SK-MEL-5 (cell line): ENCODE results near the gene PTPRE. TPM values are rescaled to one million over a fixed set of nuclear protein-coding genes. Genes with fewer than 3 reads are reported as not detected.

Source experiments
- DNase-seq: peaks from one replicate; pipeline ENCODE4 v3.0.0-alpha.2; 2016; ENCODE audit warnings: low read depth, low spot score
- in situ Hi-C: cut with HindIII; loops from 2 replicates; pipeline ENCODE4 v1.10.0; 2016; ENCODE audit warnings: low sequenced_read_pairs, high pct_unique_total_duplicates, low pct_unique_long_range_greater_than_20kb
- total RNA-seq: library from RNA; depleted of rRNA; stranded (reverse); fragments of >200 nt; shearing (Covaris generic); gene quantifications from 2 replicates; pipeline ENCODE4 v1.2.3, GENCODE V29; 2014

The PTPRE gene
- total RNA-seq, 1 experiment from 2014 or later: 0.03 TPM

GRCh38 chr10:128095753-128096469, 189.0 kb downstream of the PTPRE start:
- in situ Hi-C loops: no loop called here
- DNase-seq: no peak

- no peak for DNase-seq
- in situ Hi-C loops: no loop called here
Measured at GRCh38 chr10:128096486-128097199, 189.7 kb downstream of the PTPRE start.

DNA sequence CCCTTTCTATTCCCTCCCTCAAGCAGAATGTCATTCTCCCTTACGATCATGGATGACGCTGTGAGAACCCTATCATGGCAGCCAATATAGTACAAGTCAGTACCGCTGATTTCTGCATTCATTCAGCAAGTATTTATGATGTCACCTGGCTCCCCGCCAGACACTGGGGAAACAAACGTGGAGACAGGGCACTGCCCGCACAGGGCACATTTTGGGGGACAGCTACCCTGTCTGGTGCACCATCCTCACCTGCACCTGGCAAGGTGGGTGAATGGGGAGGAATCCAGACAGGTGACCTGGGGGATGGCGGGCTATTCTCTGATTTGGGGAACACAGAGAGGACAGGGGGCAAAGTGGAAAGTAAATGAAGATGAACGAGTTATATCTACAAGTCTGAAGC, 190.9 kb downstream of the PTPRE start:
- in situ Hi-C loops: no loop called here

GRCh38 chr10:128098631-128099030, 191.7 kb downstream of the PTPRE start:
- in situ Hi-C loops: no loop called here
- no peak for DNase-seq

More for the DNA sequence above, 190.9 kb downstream of the PTPRE start:
- DNase-seq: no peak

GRCh38 chr10:128099901-128100300, 193.0 kb downstream of the PTPRE start:
- in situ Hi-C loops: no loop called here
- DNase-seq: no peak

DNA sequence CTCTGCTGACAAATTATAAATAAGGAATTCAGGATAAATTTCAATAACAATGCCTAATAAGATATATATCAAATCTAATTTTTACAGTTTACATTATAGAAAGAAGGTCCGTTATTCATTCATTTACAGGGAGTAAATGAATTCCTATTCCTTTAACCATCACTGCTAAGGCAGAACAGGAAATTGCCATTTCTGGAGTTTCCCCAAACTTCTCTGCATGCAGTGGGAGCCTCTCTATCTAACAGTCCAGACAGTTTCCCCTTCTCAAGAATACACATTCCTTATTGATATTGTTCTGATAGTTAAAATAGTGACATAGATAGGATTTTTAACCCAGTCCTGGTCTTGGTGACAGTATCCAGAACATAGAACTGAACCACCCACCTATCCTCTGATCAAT, 195.0 kb downstream of the PTPRE start:
- no peak for DNase-seq
- in situ Hi-C loops: no loop called here

GRCh38 chr10:128102480-128103228, 195.8 kb downstream of the PTPRE start:
- in situ Hi-C loops: no loop called here
- DNase-seq: no peak

DNA sequence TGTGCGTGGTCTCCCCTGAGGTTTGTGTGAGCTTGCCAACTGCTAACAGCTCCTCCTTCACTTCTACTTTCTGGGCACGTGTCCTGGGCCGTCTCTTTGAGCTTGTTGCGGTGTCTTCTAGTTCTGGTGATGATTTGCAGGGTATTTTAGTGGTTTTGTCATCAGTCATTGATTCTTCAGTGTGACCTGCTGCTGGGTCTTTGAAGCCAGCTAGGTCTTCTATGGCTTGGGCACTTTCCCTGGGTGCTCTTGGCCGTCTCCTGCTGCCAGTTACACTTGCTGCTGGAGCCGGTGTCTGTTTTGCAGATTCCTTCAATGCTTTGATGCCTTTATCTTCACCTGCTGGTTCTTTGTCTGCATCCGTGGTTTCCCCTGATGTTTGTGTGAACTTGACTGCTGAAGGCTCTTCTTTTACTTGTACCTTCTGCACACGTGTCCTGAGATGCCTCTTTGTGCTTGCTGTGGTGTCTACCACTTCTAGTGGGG, 196.4 kb downstream of the PTPRE start:
- in situ Hi-C loops: no loop called here

DNA sequence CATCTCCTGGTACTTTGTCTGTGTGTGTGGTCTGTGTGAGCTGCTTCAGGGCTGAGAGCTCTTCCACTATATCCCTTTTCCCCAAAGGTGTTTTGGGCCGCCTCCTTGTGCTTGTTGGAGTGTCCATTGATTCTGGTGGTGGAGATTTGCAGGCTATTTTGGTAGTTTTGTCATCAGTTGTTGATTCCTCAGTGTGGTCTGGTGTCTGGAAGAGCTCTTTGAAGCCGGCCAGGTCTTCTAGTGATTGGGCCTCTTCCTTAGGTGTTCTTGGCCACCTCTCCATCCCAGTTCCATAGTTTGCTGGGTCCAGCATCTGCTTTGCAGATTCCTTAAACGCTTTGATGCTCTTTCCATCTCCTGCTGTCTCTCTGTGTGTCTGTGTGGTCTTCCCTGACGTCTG, 198.5 kb downstream of the PTPRE start:
- in situ Hi-C loops: no loop called here
- no peak for DNase-seq

More for the DNA sequence above, 196.4 kb downstream of the PTPRE start:
- DNase-seq: no peak

DNA sequence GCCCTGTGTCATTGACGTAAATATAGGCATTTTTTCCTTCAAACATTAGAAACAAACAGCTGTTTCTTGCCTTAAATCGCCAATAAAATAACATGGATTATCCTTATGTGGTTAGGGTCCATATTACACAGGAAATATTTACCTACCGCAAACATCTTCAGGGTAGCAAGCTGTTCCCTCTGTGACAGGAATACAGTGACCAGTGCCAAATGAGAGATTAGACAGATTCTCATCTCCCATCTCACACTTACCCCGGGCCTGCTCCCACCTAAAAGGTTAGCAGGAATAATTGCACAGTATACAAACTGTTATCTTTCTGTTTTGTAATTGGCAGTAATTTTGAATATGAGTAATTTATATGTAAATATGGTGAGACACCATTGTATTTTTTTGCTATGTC, 202.8 kb downstream of the PTPRE start:
- no peak for DNase-seq

GRCh38 chr10:128110339-128110738, 203.4 kb downstream of the PTPRE start:
- in situ Hi-C loops: no loop called here
- no peak for DNase-seq

More for the DNA sequence above, 202.8 kb downstream of the PTPRE start:
- in situ Hi-C loops: no loop called here

DNA sequence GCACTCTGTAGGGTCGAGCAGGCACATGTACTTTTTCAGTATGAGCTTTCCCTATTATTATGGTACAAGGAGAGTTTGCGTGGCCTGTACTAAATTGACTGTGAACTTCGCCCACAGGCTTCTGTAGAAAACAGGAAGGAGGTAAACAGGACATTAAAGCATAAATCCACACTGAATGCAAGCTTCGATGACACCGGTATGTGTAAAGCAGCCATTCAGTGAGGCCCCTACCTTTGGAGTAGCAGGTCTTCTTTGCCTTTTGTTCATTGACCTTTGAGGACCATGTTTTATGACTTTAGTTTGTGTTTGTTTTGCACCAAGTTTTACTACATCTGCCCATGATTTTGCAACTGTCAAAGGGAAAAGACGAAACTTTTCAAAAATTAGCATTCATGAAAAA, 204.8 kb downstream of the PTPRE start:
- DNase-seq: no peak
- in situ Hi-C loops: no loop called here

- in situ Hi-C loops: no loop called here
Measured at GRCh38 chr10:128113026-128113425, 206.1 kb downstream of the PTPRE start.

GRCh38 chr10:128114901-128115300, 208.0 kb downstream of the PTPRE start:
- in situ Hi-C loops: no loop called here
- DNase-seq: no peak

More at GRCh38 chr10:128113026-128113425, 206.1 kb downstream of the PTPRE start:
- DNase-seq: no peak

DNA sequence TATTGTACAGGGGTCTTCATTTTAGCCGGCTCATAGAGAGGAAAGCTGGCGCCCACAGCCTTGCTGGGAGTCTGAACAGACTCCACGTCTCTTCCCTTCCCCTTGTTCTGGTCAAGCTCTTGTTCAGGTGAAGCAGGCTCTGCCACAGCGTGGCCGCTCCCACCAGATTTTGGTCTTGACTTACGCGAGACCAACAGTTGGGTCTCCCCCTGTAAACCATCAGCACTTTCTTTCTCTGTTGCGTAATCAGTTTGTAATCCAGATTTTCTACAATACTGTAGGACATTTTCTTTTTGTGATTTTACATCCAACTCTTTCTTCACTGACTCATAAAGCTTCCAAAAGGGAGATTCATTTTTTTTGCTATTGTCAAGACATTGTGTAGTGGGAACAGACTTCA, 208.5 kb downstream of the PTPRE start:
- in situ Hi-C loops: no loop called here
- no peak for DNase-seq

DNA sequence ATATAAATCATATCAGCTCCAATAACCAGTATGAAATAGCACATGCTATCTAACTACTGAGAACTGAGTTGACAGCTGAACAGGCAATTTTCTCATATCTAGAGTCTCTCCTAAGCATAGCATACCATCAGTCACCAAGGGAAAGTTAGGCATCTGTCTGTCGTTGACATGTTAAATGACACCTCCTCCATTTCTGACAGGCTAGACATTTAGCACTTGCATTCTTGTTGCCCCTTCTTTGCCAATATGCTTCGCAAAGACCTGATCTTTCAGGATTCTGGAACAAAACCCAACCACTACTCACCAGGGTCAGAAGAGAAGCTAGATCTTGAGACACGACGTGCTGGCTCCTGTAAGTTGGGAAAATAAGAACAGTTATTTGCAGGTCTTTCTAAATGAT, 209.3 kb downstream of the PTPRE start:
- in situ Hi-C loops: no loop called here
- no peak for DNase-seq

DNA sequence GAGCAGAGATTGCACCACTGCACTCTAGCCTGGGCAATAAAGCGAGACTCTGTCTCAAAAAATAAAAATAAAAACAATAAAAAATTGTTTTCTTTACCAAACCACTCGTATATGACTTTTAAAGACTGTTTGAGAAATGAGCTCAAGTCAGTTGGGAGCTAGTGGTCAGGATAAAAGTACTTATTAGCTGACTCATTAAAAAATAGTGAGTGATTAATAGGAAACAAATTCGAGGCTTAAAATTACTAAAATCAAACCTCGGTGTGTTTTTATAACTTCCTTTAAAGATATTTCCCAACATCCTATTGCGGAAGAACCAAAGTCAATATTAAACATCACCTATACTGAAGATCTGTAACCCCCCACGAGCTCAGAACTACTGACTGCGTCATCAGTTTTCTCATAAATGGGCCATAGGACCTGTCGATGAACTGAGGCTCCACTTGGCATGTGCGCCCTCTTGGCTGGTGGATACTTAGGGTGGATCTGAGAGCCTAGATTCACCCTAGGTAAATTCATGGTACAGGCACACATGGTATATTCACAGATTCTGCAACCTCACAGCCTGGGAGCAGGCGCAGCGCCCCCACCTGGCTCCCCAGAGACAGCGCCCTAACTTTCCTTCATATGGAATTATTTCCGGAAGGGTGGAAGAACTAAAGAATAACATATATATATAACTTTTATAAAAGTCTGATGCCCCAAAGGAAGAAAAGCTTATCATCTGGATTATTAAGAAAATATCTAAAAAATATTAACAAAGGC, 210.1 kb downstream of the PTPRE start:
- DNase-seq: peak; percentile 10
- in situ Hi-C loops: no loop called here
